H9 (cell line): ENCODE data around the gene NPTX2. TPM values are rescaled to one million over a fixed set of nuclear protein-coding genes. Genes with fewer than 3 reads are reported as not detected.
A peak's percentile ranks its signal among the peaks of the same experiment; 100 is the strongest.

Experiments
- DNase-seq: peaks from one replicate; pipeline ENCODE4 v3.0.0-alpha.2; 2017
- H2AFZ ChIP-seq: one replicate; pipeline ENCODE4 v1.6.1; 2013; ENCODE audit warnings: mild to moderate bottlenecking, low read length, control low read depth, moderate library complexity
- H2AK5ac ChIP-seq: 2 replicates; pipeline ENCODE4 v1.6.1; 2013; ENCODE audit warnings: low read length, control low read depth, mixed read lengths; ENCODE audit not compliant: insufficient read length
- H2BK120ac ChIP-seq: one replicate; pipeline ENCODE4 v1.6.1; 2013; ENCODE audit warnings: low read depth, mild to moderate bottlenecking, low read length, control low read depth, inconsistent platforms; ENCODE audit not compliant: poor library complexity, severe bottlenecking
- H2BK12ac ChIP-seq: 2 replicates; pipeline ENCODE4 v1.6.1; 2013; ENCODE audit warnings: low read length, control low read depth, mixed read lengths, low read depth; ENCODE audit not compliant: insufficient read length
- H2BK15ac ChIP-seq: 2 replicates; pipeline ENCODE4 v1.6.1; 2013; ENCODE audit warnings: low read depth, low read length, control low read depth
- H2BK20ac ChIP-seq: one replicate; pipeline ENCODE4 v1.6.1; 2013; ENCODE audit warnings: low read depth, mild to moderate bottlenecking, low read length, control low read depth, inconsistent platforms; ENCODE audit not compliant: poor library complexity, severe bottlenecking
- H2BK5ac ChIP-seq: 2 replicates; pipeline ENCODE4 v1.6.1; 2013; ENCODE audit warnings: low read length, control low read depth, mixed read lengths; ENCODE audit not compliant: insufficient read length
- H3K14ac ChIP-seq: 2 replicates; pipeline ENCODE4 v1.6.1; 2013; ENCODE audit warnings: low read length, control low read depth; ENCODE audit not compliant: insufficient read depth
- H3K18ac ChIP-seq: 2 replicates; pipeline ENCODE4 v1.6.1; 2013; ENCODE audit warnings: low read depth, mild to moderate bottlenecking, mixed read lengths, low read length, control low read depth; ENCODE audit not compliant: insufficient read length
- H3K23ac ChIP-seq: 2 replicates; pipeline ENCODE4 v1.6.1; 2013; ENCODE audit warnings: low read length, control low read depth, mixed read lengths, low read depth; ENCODE audit not compliant: insufficient read length
- H3K23me2 ChIP-seq: 2 replicates; pipeline ENCODE4 v1.6.1; 2013; ENCODE audit warnings: low read depth, mild to moderate bottlenecking, mixed read lengths, low read length, control low read depth; ENCODE audit not compliant: insufficient read length, poor library complexity, severe bottlenecking
- H3K27ac ChIP-seq: 2 replicates; pipeline ENCODE4 v1.5.1; 2013; ENCODE audit warnings: low read length, control low read depth, mixed read lengths, low read depth; ENCODE audit not compliant: insufficient read length
- H3K27me3 ChIP-seq: 2 replicates; pipeline ENCODE4 v1.6.1; 2013; ENCODE audit warnings: low read length, control low read depth, inconsistent platforms; ENCODE audit not compliant: insufficient read depth
- H3K4ac ChIP-seq: 2 replicates; pipeline ENCODE4 v1.6.1; 2013; ENCODE audit warnings: low read depth, mild to moderate bottlenecking, control low read depth, inconsistent platforms, low read length, moderate library complexity
- H3K4me1 ChIP-seq: 2 replicates; pipeline ENCODE4 v1.6.1; 2013; ENCODE audit warnings: low read length, control low read depth, inconsistent platforms; ENCODE audit not compliant: insufficient read depth
- H3K4me2 ChIP-seq: 2 replicates; pipeline ENCODE4 v1.6.1; 2013; ENCODE audit warnings: low read length, control low read depth, mixed read lengths; ENCODE audit not compliant: insufficient read length, insufficient read depth
- H3K56ac ChIP-seq: 2 replicates; pipeline ENCODE4 v1.6.1; 2013; ENCODE audit warnings: low read depth, mild to moderate bottlenecking, mixed read lengths, low read length, control low read depth; ENCODE audit not compliant: insufficient read length
- H3K79me1 ChIP-seq: 2 replicates; pipeline ENCODE4 v1.6.1; 2013; ENCODE audit warnings: low read depth, mild to moderate bottlenecking, moderate library complexity, low read length, control low read depth, inconsistent platforms; ENCODE audit not compliant: insufficient read depth, poor library complexity, severe bottlenecking
- H3K79me2 ChIP-seq: 2 replicates; pipeline ENCODE4 v1.6.1; 2013; ENCODE audit warnings: low read length, control low read depth, inconsistent platforms; ENCODE audit not compliant: insufficient read depth
- H3K9ac ChIP-seq: 2 replicates; pipeline ENCODE4 v1.6.1; 2013; ENCODE audit warnings: low read length, control low read depth, mixed read lengths; ENCODE audit not compliant: insufficient read length; ENCODE audit errors: extremely low read depth
- H3K9me3 ChIP-seq: one replicate; pipeline ENCODE4 v1.6.1; 2013; ENCODE audit warnings: low read depth, low read length, inconsistent platforms; ENCODE audit not compliant: control insufficient read depth
- H3T11ph ChIP-seq: one replicate; pipeline ENCODE4 v1.6.1; 2013; ENCODE audit warnings: mild to moderate bottlenecking, low read length, control low read depth, inconsistent platforms
- H4K20me1 ChIP-seq: one replicate; pipeline ENCODE4 v1.6.1; 2013; ENCODE audit not compliant: control insufficient read depth, insufficient read length, insufficient read depth
- H4K5ac ChIP-seq: 2 replicates; pipeline ENCODE4 v1.6.1; 2013; ENCODE audit warnings: low read depth, mild to moderate bottlenecking, mixed read lengths, low read length, control low read depth; ENCODE audit not compliant: insufficient read length
- H4K8ac ChIP-seq: replicated peaks from 2 replicates; pipeline ENCODE4 v1.6.1; 2013; ENCODE audit warnings: low read length, control low read depth, mixed read lengths, low read depth; ENCODE audit not compliant: insufficient read length
- H4K91ac ChIP-seq: 2 replicates; pipeline ENCODE4 v1.6.1; 2013; ENCODE audit warnings: low read depth, mild to moderate bottlenecking, moderate library complexity, mixed read lengths, low read length, control low read depth; ENCODE audit not compliant: insufficient read length
- H3K27ac Mint-ChIP-seq, 3 experiments: 2 replicates in 2 of 3; 3 replicates in 1 of 3; pipeline ENCODE4 v1.8.0; 2020 to 2021; ENCODE audit warnings: mixed read lengths in 3 of 3, mild to moderate bottlenecking in 1 of 3, moderate library complexity in 1 of 3
- H3K27me3 Mint-ChIP-seq: 2 replicates; pipeline ENCODE4 v1.8.0; 2021; ENCODE audit warnings: low read depth, mild to moderate bottlenecking, moderate library complexity, mixed read lengths
- H3K36me3 Mint-ChIP-seq, 3 experiments: 2 replicates in 2 of 3; 3 replicates in 1 of 3; pipeline ENCODE4 v1.8.0; 2020 to 2021; ENCODE audit warnings: low read depth in 3 of 3, mixed read lengths in 3 of 3; ENCODE audit not compliant: insufficient read depth in 1 of 3
- H3K4me1 Mint-ChIP-seq, 2 experiments: 2 replicates each; pipeline ENCODE4 v1.8.0; 2020; ENCODE audit warnings: mixed read lengths in 2 of 2
- H3K4me3 Mint-ChIP-seq, 2 experiments: 2 replicates in 1 of 2; 3 replicates in 1 of 2; pipeline ENCODE4 v1.8.0; 2020 to 2021; ENCODE audit warnings: mild to moderate bottlenecking in 2 of 2, mixed read lengths in 2 of 2, moderate library complexity in 1 of 2
- H3K9me3 Mint-ChIP-seq, 2 experiments: 2 replicates in 1 of 2; 3 replicates in 1 of 2; pipeline ENCODE4 v1.8.0; 2020; ENCODE audit warnings: mild to moderate bottlenecking in 2 of 2, mixed read lengths in 2 of 2, moderate library complexity in 1 of 2
- CTCF ChIP-seq: fragments of 200-600 bp; sonication (generic); conservative IDR thresholded peaks from 3 replicates; pipeline ENCODE4 v1.8.0; 2021; ENCODE audit warnings: antibody characterized with exemption, mild to moderate bottlenecking
- WGBS: extraction: QIAGEN DNeasy Blood & Tissue Kit; methylation state at CpG from one replicate; pipeline ENCODE4 v1.1.7; 2013; ENCODE audit warnings: missing lambda C conversion rate, low lambda C conversion rate, mixed read lengths; ENCODE audit not compliant: insufficient read length; ENCODE audit errors: extremely low coverage; 5-methylcytosine and 5-hydroxymethylcytosine counted together
- total RNA-seq: library from RNA; stranded (reverse); gene quantifications from 2 replicates; pipeline ENCODE4 v1.2.1, GENCODE V29; 2021

NPTX2 gene
- total RNA-seq, 1 experiment from 2014 or later = 8.4 TPM

DNA sequence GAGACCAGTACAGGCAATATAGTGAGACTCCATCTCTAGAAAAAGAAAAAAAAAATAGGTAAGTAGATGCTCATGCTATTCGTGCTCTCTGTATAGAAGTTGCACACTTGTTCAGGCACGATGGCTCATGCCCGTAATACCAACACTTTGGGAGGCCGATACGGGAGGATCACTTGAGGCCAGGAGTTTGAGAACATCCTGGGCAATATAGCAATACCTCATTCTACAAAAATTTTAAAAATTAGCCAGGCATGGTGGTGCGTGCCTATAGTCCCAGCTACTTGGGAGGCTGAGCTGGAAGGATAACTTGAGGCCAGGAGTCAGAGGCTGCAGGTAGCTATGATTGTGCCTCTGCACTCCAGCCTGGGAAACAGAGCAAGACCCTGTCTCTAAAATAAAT is 17.2 kb upstream of the NPTX2 start:
- Mint-ChIP-seq H3K27me3 (peaks cover 3% of the 10 kb centered on the region), H3K4me1 (peaks cover 0 to 7% of the 10 kb centered on the region in 2 experiments; a peak in 2 of 4 replicates), H3K4me3 (no peak overlapping the region), H3K9me3 (no peaks in the 10 kb centered on the region), H3K36me3 (no peaks in the 10 kb centered on the region), H3K27ac (peak overlapping the region in 1 of 3 experiments; percentile 59; a peak in 1 of 7 replicates)
- no peak overlapping the region for H2BK15ac ChIP-seq
- no peak for TF ChIP-seq CTCF
- H2AK5ac ChIP-seq = no peak overlapping the region
- no peaks in the 10 kb centered on the region for H3K79me1 ChIP-seq
- DNase-seq = no peak
- H4K20me1 ChIP-seq = no peaks in the 10 kb centered on the region
- H3K9me3 ChIP-seq = no peaks in the 10 kb centered on the region
- H2BK120ac ChIP-seq = no peak overlapping the region
- no peak overlapping the region for H3K27ac ChIP-seq
- H3K9ac ChIP-seq = no peak overlapping the region
- no peak overlapping the region for H2AFZ ChIP-seq
- H2BK5ac ChIP-seq = no peak overlapping the region
- H3K79me2 ChIP-seq = no peaks in the 10 kb centered on the region
- H4K5ac ChIP-seq = no peak overlapping the region
- H3K4me1 ChIP-seq = no peaks in the 10 kb centered on the region
- H2BK20ac ChIP-seq = no peak overlapping the region
- WGBS = no CpG with 5 or more reads among the region's 6 CpGs
- no peak overlapping the region for H3K18ac ChIP-seq
- no peak overlapping the region for H4K91ac ChIP-seq
- H3T11ph ChIP-seq = no peak overlapping the region
- H3K23ac ChIP-seq = no peak overlapping the region
- H3K4ac ChIP-seq = no peak overlapping the region
- no peaks in the 10 kb centered on the region for H3K23me2 ChIP-seq
- H3K14ac ChIP-seq = no peak overlapping the region
- no peak overlapping the region for H3K4me2 ChIP-seq
- no peak overlapping the region for H4K8ac ChIP-seq
- no peak overlapping the region for H3K56ac ChIP-seq
- no peak overlapping the region for H2BK12ac ChIP-seq
- no peaks in the 10 kb centered on the region for H3K27me3 ChIP-seq
